IPS-18c (cell line): Measurements from ENCODE around the gene PTPRG.

ENCODE experiments used
- H3K4me3 ChIP-seq: 2 replicates; pipeline ENCODE4 v1.7.0; 2013; ENCODE audit warnings: low read depth, mild to moderate bottlenecking, low read length, moderate library complexity; ENCODE audit not compliant: insufficient read depth
- H3K9me3 ChIP-seq: one replicate; pipeline ENCODE4 v1.6.1; 2013; ENCODE audit warnings: mild to moderate bottlenecking, low read length, moderate library complexity; ENCODE audit not compliant: control insufficient read depth, insufficient read depth

Gene PTPRG

GRCh38 chr3:62242831-62243509 lies 681.6 kb downstream of the PTPRG start:
- Histone ChIP-seq H3K9me3 (no peaks in the 10 kb centered on the region), H3K4me3 (no peak overlapping the region)

DNA sequence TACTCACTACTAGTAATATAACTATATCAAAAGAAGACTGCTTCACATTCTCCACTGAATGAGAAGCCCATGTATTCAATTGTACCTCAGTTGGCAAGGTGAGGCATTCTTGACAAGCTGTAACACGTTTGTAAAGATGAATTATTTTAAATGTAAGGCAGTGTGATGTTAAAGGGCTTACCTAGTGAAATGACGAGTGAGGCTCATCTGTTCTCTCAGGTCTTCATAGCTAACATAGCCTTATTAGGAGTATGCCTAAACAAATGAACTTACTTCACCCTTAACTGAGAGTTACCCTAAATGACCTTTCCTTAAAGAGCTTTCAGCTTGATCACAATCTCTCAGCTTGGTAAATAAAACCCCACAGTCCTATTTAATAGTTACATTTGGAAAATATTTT lies 684.7 kb downstream of the PTPRG start:
- Histone ChIP-seq H3K4me3 (no peak overlapping the region), H3K9me3 (no peaks in the 10 kb centered on the region)

GRCh38 chr3:62246985-62247384 lies 685.6 kb downstream of the PTPRG start:
- no peaks in the 10 kb centered on the region for H3K9me3 ChIP-seq
- no peak overlapping the region for H3K4me3 ChIP-seq

DNA sequence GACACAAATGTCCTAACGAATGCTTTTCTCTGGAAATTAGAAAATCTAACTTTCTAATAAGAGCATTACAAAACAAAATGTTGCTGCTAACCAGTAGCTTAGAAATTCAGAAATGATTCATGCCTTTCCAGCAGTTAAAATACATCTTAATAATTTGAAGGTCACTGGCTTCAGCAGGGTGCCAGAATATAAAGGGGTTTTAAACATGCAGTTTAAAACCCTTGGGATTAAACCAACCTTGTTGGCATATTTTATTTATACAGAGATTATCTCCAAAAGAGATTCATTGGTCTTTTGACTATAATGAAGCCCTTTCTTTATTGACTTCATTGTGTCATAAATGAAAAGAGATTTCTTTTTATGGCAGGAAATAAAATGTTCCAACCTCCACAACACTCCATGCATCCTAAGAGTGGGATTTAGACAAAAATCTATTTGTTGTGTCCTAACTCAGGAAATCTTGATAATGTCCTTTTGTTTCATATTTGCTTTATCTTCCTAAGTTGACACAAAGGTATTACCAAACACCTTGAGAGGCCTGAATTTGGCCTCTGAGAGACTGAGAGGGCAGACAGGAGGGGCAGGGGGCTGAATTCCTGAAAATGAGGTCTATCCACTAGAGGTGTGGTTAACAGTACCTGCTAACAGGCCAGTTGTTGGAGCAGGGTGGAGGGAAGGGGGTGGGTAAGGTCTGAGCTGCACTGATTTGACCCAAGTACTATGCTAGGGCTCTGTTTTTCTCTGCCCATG lies 687.5 kb downstream of the PTPRG start:
- Histone ChIP-seq H3K9me3 (no peaks in the 10 kb centered on the region), H3K4me3 (no peak overlapping the region)

- H3K4me3 ChIP-seq, result no peak overlapping the region
- no peaks in the 10 kb centered on the region for H3K9me3 ChIP-seq
Observed at GRCh38 chr3:62249484-62249776, 688.1 kb downstream of the PTPRG start.

- no peak overlapping the region for H3K4me3 ChIP-seq
Observed at GRCh38 chr3:62249855-62250543, 688.6 kb downstream of the PTPRG start.

GRCh38 chr3:62252438-62253157 lies 691.2 kb downstream of the PTPRG start:
- Histone ChIP-seq H3K9me3 (no peaks in the 10 kb centered on the region), H3K4me3 (no peak overlapping the region)

More at GRCh38 chr3:62249855-62250543, 688.6 kb downstream of the PTPRG start:
- H3K9me3 ChIP-seq, result no peaks in the 10 kb centered on the region

DNA sequence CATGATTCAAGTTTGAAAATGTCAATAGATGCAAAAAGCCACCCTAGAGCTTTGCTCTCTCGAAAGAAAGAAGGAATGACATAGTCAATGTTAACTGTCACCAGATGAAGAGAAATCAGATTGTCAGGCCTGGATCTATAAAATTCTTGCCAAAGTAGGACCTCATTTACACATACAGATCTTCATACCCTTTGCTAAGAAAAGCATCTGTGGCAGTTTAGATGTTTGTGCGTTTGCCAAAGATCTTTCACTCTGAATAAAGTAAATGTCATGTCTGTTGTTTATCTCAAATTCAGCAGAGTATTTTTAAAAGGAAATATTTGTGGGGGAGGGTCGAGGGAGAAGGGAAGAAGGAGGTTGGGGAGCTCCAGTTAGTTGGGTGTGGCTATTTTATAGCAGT lies 692.6 kb downstream of the PTPRG start:
- H3K4me3 ChIP-seq, result no peak overlapping the region
- no peaks in the 10 kb centered on the region for H3K9me3 ChIP-seq

- H3K9me3 ChIP-seq, result no peaks in the 10 kb centered on the region
- H3K4me3 ChIP-seq, result no peak overlapping the region
Observed at GRCh38 chr3:62255758-62256157, 694.4 kb downstream of the PTPRG start.

GRCh38 chr3:62259924-62260323 lies 698.6 kb downstream of the PTPRG start:
- no peak overlapping the region for H3K4me3 ChIP-seq
- no peaks in the 10 kb centered on the region for H3K9me3 ChIP-seq

- H3K9me3 ChIP-seq, result no peaks in the 10 kb centered on the region
- no peak overlapping the region for H3K4me3 ChIP-seq
Observed at GRCh38 chr3:62260655-62261054, 699.3 kb downstream of the PTPRG start.

GRCh38 chr3:62261121-62261520 lies 699.8 kb downstream of the PTPRG start:
- Histone ChIP-seq H3K4me3 (no peak overlapping the region), H3K9me3 (no peaks in the 10 kb centered on the region)

DNA sequence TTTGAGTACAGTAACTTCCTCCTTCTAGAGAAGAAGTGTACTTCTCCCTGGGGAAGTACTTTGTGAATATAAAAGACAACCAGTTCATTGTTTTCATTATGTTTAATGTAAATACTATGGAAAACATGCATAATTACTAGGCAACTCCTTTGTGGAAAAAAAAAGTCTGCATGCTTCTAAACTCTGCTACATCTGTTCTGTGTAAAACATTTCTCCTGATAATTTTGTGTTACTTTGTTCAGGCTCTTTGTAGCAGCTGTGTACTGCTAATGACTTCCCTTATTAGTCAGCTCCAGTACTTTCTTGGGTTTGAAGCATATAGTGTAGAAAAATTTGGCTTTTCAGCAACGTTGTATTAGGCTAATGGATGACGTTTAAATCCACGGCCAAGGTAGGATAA lies 700.4 kb downstream of the PTPRG start:
- Histone ChIP-seq H3K9me3 (no peaks in the 10 kb centered on the region), H3K4me3 (no peak overlapping the region)

- no peak overlapping the region for H3K4me3 ChIP-seq
- H3K9me3 ChIP-seq, result no peaks in the 10 kb centered on the region
Observed at GRCh38 chr3:62265528-62265927, 704.2 kb downstream of the PTPRG start.

- no peaks in the 10 kb centered on the region for H3K9me3 ChIP-seq
- H3K4me3 ChIP-seq, result no peak overlapping the region
Observed at GRCh38 chr3:62266668-62267283, 705.4 kb downstream of the PTPRG start.

DNA sequence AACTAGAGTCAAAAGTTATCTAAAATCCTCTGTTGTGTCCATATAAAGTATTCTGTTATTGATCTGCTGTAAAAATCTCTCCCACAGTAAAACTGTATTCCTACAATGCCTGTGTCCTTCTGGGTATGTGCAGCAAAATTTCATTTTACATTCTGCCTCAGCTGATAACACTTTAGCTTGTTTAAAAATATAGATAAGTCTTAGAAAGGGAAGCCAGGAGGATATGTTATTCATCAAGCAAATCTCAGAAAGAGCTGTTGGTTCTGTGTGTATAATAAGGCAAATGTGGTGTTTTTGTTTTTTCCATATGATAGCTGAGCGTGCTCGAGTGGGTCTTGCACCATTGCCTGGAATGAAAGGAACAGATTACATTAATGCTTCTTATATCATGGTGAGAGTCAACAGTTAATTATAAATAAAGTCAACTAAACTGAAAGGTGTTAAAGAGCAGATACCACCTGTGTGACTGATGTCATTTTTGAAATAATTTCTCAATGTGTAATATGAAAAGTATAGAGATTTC lies 715.3 kb downstream of the PTPRG start:
- H3K4me3 ChIP-seq, result no peak overlapping the region

GRCh38 chr3:62277450-62277849 lies 716.1 kb downstream of the PTPRG start:
- H3K9me3 ChIP-seq, result no peaks in the 10 kb centered on the region
- no peak overlapping the region for H3K4me3 ChIP-seq

More for the DNA sequence above, 715.3 kb downstream of the PTPRG start:
- no peaks in the 10 kb centered on the region for H3K9me3 ChIP-seq
